Measurements from ENCODE around the gene RNMT.
"Not testable (repeated sequence)": the region's sequence is repeated elsewhere in the genome, so short reads cannot be mapped to it uniquely, and the experiment has no call there.

The RNMT gene

DNA sequence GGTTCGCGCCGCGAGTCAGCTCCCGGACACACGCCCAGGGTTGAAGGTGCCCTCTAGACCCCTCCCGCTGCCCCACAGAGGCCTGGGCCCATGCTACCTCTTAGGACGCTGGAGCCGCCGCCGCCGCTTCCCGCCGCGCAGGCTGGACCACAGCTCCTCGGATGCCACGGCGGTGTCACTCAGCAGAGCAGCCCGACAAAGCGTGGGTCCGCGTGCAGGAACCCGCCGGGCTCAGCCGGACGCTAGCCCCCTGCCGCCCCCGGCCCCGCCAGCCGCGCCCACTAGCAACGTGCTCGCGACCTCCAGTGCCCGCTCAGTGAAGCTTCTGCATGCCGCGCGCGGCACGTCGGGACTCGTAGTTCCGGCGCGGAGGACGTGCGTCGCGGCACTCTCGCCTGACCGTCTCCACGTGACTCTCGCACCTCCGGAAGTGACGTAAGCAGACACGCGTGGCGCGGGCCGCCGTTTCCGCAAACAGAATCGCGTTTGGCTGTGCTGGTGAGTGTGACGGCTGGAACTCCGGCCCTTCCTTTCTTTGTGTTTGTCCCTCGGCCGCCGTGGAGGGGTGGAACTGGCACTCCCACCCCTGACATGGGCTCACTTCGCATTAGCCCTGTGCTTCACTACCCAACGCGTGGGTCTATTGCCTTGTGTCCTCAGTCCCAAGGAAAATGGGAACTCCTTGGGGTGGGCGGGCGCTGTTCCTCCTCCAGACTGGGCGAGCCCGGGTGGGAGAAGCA, at the start of gene RNMT, which contains the start of gene FAM210A:
RNMT (plus strand) TSS at position 442 of the 740 bp plus-strand sequence. CDS start 4,845 bp downstream, outside the sequence.
FAM210A (minus strand) TSS at position 327 of the 740 bp plus-strand sequence. CDS start 44,481 bp downstream, outside the sequence.
- Histone ChIP-seq H3K4me3 (ENCODE audit: low read depth, low read length) (peak within 1 kb of the TSS; percentile 98), H3K4me1 (ENCODE audit: control insufficient read depth, insufficient read depth, low read length) (peaks cover 12% of the 10 kb centered on the region; the same call in 1 of the 2 replicates), H3K36me3 (ENCODE audit: control insufficient read depth, insufficient read depth, low read length) (peaks cover 3% of the 10 kb centered on the region), H3K27me3 (ENCODE audit: control insufficient read depth, insufficient read depth, low read length) (no peaks in the 10 kb centered on the region), H3K9ac (ENCODE audit: low read length) (peak within 1 kb of the TSS; percentile 96), H3K9me3 (ENCODE audit: control insufficient read depth, insufficient read depth, low read depth, low read length) (no peaks in the 10 kb centered on the region), H3K27ac (ENCODE audit: low read depth, low read length) (peak within 1 kb of the TSS; percentile 75)

DNA sequence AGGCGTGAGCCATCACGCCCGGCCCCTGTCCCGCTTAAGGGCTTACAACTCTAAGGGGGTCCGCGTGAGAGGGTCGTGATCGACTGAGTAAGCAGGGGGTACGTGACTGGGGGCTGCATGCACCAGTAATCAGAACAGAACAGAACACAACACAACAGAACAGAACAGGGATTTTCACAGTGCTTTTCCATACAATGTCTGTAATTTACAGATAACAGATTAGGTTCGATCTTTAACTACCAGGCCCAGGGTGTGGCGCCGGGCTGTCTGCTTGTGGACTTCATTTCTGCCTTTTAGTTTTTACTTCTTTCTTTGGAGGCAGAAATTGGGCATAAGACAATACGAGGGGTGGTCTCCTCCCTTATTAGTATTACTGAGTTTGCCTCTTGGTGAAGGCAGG, 49.1 kb upstream of the RNMT start:
- not testable (repeated sequence) for H3K4me1 ChIP-seq (ENCODE audit: control insufficient read depth, insufficient read depth, low read length); H3K27me3 ChIP-seq (ENCODE audit: control insufficient read depth, insufficient read depth, low read length); H3K27ac ChIP-seq (ENCODE audit: low read depth, low read length); H3K36me3 ChIP-seq (ENCODE audit: control insufficient read depth, insufficient read depth, low read length); H3K9ac ChIP-seq (ENCODE audit: low read length); H3K4me3 ChIP-seq (ENCODE audit: low read depth, low read length)
- H3K9me3 ChIP-seq (ENCODE audit: control insufficient read depth, insufficient read depth, low read depth, low read length): peaks cover 18% of the 10 kb centered on the region

DNA sequence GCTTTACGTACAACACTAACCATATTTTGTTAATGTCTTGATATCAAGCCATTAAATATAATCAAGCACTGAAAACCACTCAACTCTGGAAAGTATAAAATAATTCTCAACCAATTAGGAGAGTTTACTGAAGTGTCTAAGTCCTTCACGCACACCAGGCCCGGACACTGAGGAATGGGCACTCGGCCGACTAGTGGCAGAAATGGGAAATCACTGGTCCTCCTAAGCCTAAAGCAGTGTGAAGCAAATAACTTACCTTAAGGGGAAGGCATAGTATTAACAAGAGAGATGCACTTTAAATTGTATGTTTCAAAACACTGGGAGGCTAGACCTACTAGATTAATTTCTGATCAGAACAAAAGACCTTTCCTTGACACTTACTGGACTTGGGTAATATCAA, 45.9 kb upstream of the RNMT start:
- peaks cover 18% of the 10 kb centered on the region for H3K9me3 ChIP-seq (ENCODE audit: control insufficient read depth, insufficient read depth, low read depth, low read length)
- H3K9ac ChIP-seq (ENCODE audit: low read length): no peak overlapping the region
- no peak overlapping the region for H3K4me3 ChIP-seq (ENCODE audit: low read depth, low read length)
- peaks cover 6% of the 10 kb centered on the region; the same call in 1 of the 2 replicates for H3K36me3 ChIP-seq (ENCODE audit: control insufficient read depth, insufficient read depth, low read length)
- H3K27ac ChIP-seq (ENCODE audit: low read depth, low read length): no peak overlapping the region
- H3K27me3 ChIP-seq (ENCODE audit: control insufficient read depth, insufficient read depth, low read length): no peaks in the 10 kb centered on the region
- no peaks in the 10 kb centered on the region for H3K4me1 ChIP-seq (ENCODE audit: control insufficient read depth, insufficient read depth, low read length)

DNA sequence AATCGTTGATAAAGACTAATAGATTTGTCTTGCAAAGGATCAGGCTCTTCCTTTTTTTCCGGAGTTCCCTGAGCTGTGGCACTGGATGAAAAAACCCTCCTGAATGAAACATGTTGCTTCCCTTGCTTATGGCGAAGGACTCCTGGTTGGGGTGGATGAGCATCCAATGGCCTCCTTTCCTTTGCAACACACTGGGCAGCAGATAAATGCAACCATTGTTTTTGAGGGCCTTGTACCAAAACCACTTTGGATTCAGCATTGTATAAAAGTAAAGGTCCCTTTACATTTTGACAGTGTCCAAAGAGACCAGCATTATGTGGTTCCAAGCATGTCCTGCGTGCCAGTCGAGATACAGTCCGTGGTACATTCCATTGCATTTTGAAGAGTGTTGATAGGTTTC, 44.8 kb upstream of the RNMT start:
- Histone ChIP-seq H3K27ac (ENCODE audit: low read depth, low read length) (no peak overlapping the region), H3K4me1 (ENCODE audit: control insufficient read depth, insufficient read depth, low read length) (no peaks in the 10 kb centered on the region), H3K36me3 (ENCODE audit: control insufficient read depth, insufficient read depth, low read length) (peaks cover 4% of the 10 kb centered on the region; the same call in 1 of the 2 replicates), H3K9me3 (ENCODE audit: control insufficient read depth, insufficient read depth, low read depth, low read length) (peaks cover 16% of the 10 kb centered on the region), H3K4me3 (ENCODE audit: low read depth, low read length) (no peak overlapping the region), H3K27me3 (ENCODE audit: control insufficient read depth, insufficient read depth, low read length) (no peaks in the 10 kb centered on the region), H3K9ac (ENCODE audit: low read length) (no peak overlapping the region)

DNA sequence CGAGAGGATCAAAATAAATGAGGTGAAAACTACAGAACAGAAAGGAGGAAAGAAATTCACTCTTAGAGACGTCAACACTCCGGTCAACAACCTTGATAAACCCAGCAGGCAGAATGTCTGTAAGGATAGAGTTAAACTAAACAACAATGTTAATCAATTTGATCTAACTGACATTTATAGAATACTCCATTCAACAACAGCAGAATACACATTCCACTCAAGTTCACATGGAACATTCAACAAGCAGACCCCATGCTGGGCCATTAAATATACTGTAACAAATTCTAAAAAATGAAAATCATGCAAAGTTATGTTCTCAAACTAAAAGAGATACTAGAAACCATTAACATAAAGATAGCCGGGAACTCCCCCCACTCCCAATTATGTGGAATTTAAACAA, 41.9 kb upstream of the RNMT start:
- Histone ChIP-seq H3K27me3 (ENCODE audit: control insufficient read depth, insufficient read depth, low read length) (no peaks in the 10 kb centered on the region), H3K27ac (ENCODE audit: low read depth, low read length) (no peak overlapping the region), H3K9me3 (ENCODE audit: control insufficient read depth, insufficient read depth, low read depth, low read length) (peaks cover 3% of the 10 kb centered on the region; the same call in 1 of the 2 replicates), H3K9ac (ENCODE audit: low read length) (no peak overlapping the region), H3K4me3 (ENCODE audit: low read depth, low read length) (no peak overlapping the region), H3K4me1 (ENCODE audit: control insufficient read depth, insufficient read depth, low read length) (no peaks in the 10 kb centered on the region), H3K36me3 (ENCODE audit: control insufficient read depth, insufficient read depth, low read length) (0 out of 2 replicates have a peak, but pooled peaks cover 3% of the 10 kb centered on the region)

DNA sequence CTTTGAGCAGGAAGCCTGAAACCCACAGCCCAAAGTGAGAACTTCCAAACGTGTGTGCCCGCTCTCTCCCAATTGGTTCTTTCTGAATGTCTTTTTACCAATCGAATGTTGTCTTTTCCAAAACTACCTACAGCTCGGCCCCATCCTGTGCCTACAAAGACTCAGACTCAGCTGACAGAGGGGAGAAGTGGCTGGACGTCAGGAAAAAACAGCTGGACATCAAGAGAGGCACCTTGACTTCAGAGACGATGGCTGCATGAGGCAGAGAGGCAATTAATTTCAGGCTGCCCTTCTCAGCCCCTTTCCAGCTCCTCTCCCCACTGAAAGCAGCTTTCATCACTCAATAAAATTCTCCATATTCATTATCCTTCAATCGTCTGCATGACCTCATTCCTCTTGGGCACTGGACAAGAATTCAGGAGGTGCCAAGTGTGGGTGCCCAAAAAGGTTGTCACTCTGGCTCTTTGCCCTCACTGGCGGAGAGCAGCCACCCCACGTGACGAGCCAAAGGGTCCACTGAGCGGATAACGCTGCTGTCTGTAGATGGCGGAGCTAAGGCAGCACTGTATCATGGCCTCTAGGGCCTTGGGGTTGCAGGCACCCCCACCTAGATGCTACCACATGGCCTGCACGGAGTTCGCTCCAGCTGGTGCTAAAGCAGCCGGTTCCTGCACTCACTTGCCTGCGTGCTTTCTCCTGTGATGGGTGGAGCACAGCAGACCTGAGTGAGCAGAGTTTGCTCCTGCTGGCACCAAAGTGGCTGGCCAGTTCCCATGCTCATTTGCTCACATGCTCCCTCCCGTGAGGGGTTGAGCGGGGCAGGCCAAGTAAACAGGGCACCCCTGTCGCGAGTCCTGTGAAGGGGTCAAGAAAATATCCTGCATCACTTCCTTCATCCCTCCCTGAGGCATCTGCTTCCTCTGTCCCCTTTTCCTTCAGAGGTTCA, 38.0 kb upstream of the RNMT start:
- Histone ChIP-seq H3K4me3 (ENCODE audit: low read depth, low read length) (no peak overlapping the region), H3K27ac (ENCODE audit: low read depth, low read length) (no peak overlapping the region), H3K4me1 (ENCODE audit: control insufficient read depth, insufficient read depth, low read length) (no peaks in the 10 kb centered on the region), H3K36me3 (ENCODE audit: control insufficient read depth, insufficient read depth, low read length) (no peaks in the 10 kb centered on the region), H3K27me3 (ENCODE audit: control insufficient read depth, insufficient read depth, low read length) (no peaks in the 10 kb centered on the region), H3K9ac (ENCODE audit: low read length) (no peak overlapping the region), H3K9me3 (ENCODE audit: control insufficient read depth, insufficient read depth, low read depth, low read length) (peaks cover 13% of the 10 kb centered on the region; the same call in 1 of the 2 replicates)

DNA sequence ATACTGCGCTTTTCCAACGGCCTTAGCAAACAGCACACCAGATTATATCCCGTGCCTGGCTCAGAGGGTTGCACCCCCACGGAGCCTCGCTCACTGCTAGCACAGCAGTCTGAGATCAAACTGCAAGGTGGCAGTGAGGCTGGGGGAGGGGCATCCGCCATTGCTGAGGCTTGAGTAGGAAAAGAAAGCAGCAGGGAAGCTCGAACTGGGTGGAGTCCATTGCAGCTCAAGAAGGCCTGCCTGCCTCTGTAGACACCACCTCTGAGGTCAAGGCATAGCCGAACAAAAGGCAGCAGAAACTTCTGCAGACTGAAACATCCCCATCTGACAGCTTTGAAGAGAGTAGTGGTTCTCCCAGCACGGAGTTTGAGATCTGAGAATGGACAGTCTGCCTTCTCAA, 36.4 kb upstream of the RNMT start:
- H3K27ac ChIP-seq (ENCODE audit: low read depth, low read length); H3K36me3 ChIP-seq (ENCODE audit: control insufficient read depth, insufficient read depth, low read length); H3K27me3 ChIP-seq (ENCODE audit: control insufficient read depth, insufficient read depth, low read length); H3K4me1 ChIP-seq (ENCODE audit: control insufficient read depth, insufficient read depth, low read length); H3K9ac ChIP-seq (ENCODE audit: low read length); H3K4me3 ChIP-seq (ENCODE audit: low read depth, low read length): not testable (repeated sequence)
- peaks cover 13% of the 10 kb centered on the region; the same call in 1 of the 2 replicates for H3K9me3 ChIP-seq (ENCODE audit: control insufficient read depth, insufficient read depth, low read depth, low read length)

DNA sequence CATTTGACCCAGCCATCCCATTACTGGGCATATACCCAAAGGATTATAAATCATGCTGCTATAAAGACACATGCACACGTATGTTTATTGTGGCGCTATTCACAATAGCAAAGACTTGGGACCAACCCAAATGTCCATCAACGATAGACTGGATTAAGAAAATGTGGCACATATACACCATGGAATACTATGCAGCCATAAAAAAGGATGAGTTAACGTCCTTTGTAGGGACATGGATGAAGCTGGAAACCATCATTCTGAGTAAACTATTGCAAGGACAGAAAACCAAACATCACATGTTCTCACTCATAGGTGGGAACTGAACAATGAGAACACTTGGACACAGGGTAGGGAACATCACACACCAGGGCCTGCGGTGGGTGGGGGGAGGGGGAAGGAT, 31.1 kb upstream of the RNMT start:
- not testable (repeated sequence) for H3K27ac ChIP-seq (ENCODE audit: low read depth, low read length); H3K27me3 ChIP-seq (ENCODE audit: control insufficient read depth, insufficient read depth, low read length); H3K36me3 ChIP-seq (ENCODE audit: control insufficient read depth, insufficient read depth, low read length); H3K4me1 ChIP-seq (ENCODE audit: control insufficient read depth, insufficient read depth, low read length); H3K4me3 ChIP-seq (ENCODE audit: low read depth, low read length); H3K9ac ChIP-seq (ENCODE audit: low read length)
- H3K9me3 ChIP-seq (ENCODE audit: control insufficient read depth, insufficient read depth, low read depth, low read length): peaks cover 38% of the 10 kb centered on the region

DNA sequence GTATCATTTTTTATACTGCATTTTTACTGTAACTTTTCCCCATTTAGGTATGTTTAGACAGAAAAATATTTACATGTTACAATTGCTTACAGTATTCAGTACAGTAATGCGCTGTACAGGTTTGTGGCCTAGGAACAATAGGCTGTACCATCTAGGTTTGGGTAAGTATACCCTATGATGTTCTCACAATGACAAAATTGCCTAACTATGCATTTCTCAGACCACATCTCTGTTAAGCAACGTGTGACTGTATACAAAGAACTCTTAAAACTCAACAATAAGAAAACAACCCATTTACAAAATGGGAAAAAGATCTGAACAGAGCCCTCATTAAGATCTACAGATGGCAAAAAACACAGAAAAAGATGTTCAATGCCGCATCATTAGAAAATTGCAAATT, 29.5 kb upstream of the RNMT start:
- no peak overlapping the region for H3K9ac ChIP-seq (ENCODE audit: low read length)
- peaks cover 48% of the 10 kb centered on the region for H3K9me3 ChIP-seq (ENCODE audit: control insufficient read depth, insufficient read depth, low read depth, low read length)
- peaks cover 1% of the 10 kb centered on the region for H3K36me3 ChIP-seq (ENCODE audit: control insufficient read depth, insufficient read depth, low read length)
- no peaks in the 10 kb centered on the region for H3K27me3 ChIP-seq (ENCODE audit: control insufficient read depth, insufficient read depth, low read length)
- H3K4me1 ChIP-seq (ENCODE audit: control insufficient read depth, insufficient read depth, low read length): no peaks in the 10 kb centered on the region
- no peak overlapping the region for H3K27ac ChIP-seq (ENCODE audit: low read depth, low read length)
- H3K4me3 ChIP-seq (ENCODE audit: low read depth, low read length): no peak overlapping the region

DNA sequence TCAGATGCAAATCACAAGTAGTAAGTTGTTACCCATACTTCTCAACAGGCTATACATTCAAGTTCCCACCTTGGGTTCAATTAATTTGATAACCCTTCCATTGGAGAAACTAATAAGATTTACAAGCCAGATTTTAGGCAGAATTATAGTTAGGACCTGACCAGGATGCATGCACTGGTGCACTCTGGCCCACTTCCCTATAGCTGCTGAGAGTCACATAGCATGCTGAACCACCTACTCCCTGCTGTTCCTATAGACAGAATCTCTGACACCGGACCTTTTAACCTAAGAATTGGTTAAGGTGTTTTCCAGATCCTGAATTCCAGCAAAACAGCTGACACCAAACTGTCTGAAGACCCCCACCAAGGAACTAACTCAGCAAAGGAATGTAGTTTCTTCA, 26.3 kb upstream of the RNMT start:
- no peak overlapping the region for H3K27ac ChIP-seq (ENCODE audit: low read depth, low read length)
- H3K27me3 ChIP-seq (ENCODE audit: control insufficient read depth, insufficient read depth, low read length): no peaks in the 10 kb centered on the region
- H3K9me3 ChIP-seq (ENCODE audit: control insufficient read depth, insufficient read depth, low read depth, low read length): peaks cover 78% of the 10 kb centered on the region
- H3K9ac ChIP-seq (ENCODE audit: low read length): no peak overlapping the region
- H3K36me3 ChIP-seq (ENCODE audit: control insufficient read depth, insufficient read depth, low read length): peaks cover 9% of the 10 kb centered on the region
- no peaks in the 10 kb centered on the region for H3K4me1 ChIP-seq (ENCODE audit: control insufficient read depth, insufficient read depth, low read length)
- H3K4me3 ChIP-seq (ENCODE audit: low read depth, low read length): no peak overlapping the region

DNA sequence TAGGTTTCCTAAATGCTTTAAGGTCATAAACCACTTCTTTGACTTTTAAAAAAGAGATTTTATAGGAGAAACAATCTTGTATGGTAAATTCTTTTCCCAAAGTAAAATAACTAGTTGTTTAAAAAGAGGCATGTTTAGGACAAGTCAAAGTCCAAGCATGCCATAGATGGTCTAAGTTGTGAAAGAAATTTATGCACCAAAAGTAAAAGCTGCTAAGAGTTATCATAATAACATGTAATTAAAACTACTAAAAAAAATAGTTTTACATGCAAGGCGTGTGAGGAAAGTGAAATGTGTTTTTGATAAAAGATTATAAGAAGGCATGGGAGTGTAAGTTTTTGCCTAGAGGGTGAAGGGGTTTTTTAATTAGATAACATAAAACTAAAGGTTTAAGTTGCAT, 22.6 kb upstream of the RNMT start:
- no peak overlapping the region for H3K4me3 ChIP-seq (ENCODE audit: low read depth, low read length)
- H3K36me3 ChIP-seq (ENCODE audit: control insufficient read depth, insufficient read depth, low read length): peaks cover 9% of the 10 kb centered on the region; the same call in 1 of the 2 replicates
- H3K27ac ChIP-seq (ENCODE audit: low read depth, low read length): no peak overlapping the region
- H3K4me1 ChIP-seq (ENCODE audit: control insufficient read depth, insufficient read depth, low read length): no peaks in the 10 kb centered on the region
- H3K9me3 ChIP-seq (ENCODE audit: control insufficient read depth, insufficient read depth, low read depth, low read length): peaks cover 90% of the 10 kb centered on the region
- H3K27me3 ChIP-seq (ENCODE audit: control insufficient read depth, insufficient read depth, low read length): no peaks in the 10 kb centered on the region
- H3K9ac ChIP-seq (ENCODE audit: low read length): no peak overlapping the region

All from HUES6 (cell line).